Right cardiac atrium (tissue), 5 donors: ENCODE results near the gene CCSER1. TPM values are rescaled to one million over a fixed set of nuclear protein-coding genes. Genes with fewer than 3 reads are reported as not detected.

Experiments
- ATAC-seq, 2 donors: fragments of 200-7000 bp; cut with Tn5 transposase; one replicate each; pipeline versions ENCODE4 v1.8.0 to v1.9.1; 2020; ENCODE audit warnings: moderate library complexity in 2 of 2, mild to moderate bottlenecking in 1 of 2
- DNase-seq, 3 donors: peaks; one replicate each; pipeline ENCODE4 v3.0.0-alpha.2; 2020
- H3K27ac ChIP-seq: one replicate; pipeline ENCODE4 v1.5.1; 2013; ENCODE audit warnings: mild to moderate bottlenecking, low read length, control low read depth, moderate library complexity
- H3K27me3 ChIP-seq: one replicate; pipeline ENCODE4 v1.6.1; 2013; ENCODE audit not compliant: control insufficient read depth, insufficient read depth
- H3K4me1 ChIP-seq: one replicate; pipeline ENCODE4 v1.6.1; 2013; ENCODE audit warnings: low read length; ENCODE audit not compliant: control insufficient read depth, insufficient read depth
- H3K4me3 ChIP-seq: one replicate; pipeline ENCODE4 v1.5.1; 2013; ENCODE audit warnings: low read length, control low read depth
- H3K9me3 ChIP-seq: one replicate; pipeline ENCODE4 v1.6.1; 2013; ENCODE audit warnings: low read length; ENCODE audit not compliant: control insufficient read depth
- WGBS: extraction: QIAGEN DNeasy Blood & Tissue Kit; methylation state at CpG from one replicate; pipeline ENCODE4 v1.1.7; 2013; 5-methylcytosine and 5-hydroxymethylcytosine counted together
- intact Hi-C, 4 donors: fragments of 100-400 bp; cut with DNase I; formaldehyde crosslinking; loops; one replicate each; pipeline versions ENCODE4 v1.11.0 to v1.14.0; 2022 to 2023
- polyA plus RNA-seq: library from polyadenylated mRNA; stranded (reverse); fragments of 200-250 nt; gene quantifications from one replicate; pipeline ENCODE4 v1.2.3, GENCODE V29; 2013
- total RNA-seq, 4 donors: library from RNA; stranded (reverse); fragmentation: NEBNext Ultra II Directional; extraction: Animal tissue kit (Norgen Biotek cat#: 25700); gene quantifications; one replicate each; pipeline ENCODE4 v1.2.1, GENCODE V29; 2021
- donor health status: healthy with polysubstance abuse.
- donor health status: DM: no; HTN: yes; CAD: no.
- donor health status: DM: no; HTN: no; CAD: no.
- donor health status: DM: no; HTN: yes; CAD: no; lungs with severe emphysema.
- donor health status: DM: yes; HTN: yes; CAD: no.

The CCSER1 gene
- total and polyA plus RNA-seq, 5 donors = 2.7 to 12.9 (median 10.4) TPM

DNA sequence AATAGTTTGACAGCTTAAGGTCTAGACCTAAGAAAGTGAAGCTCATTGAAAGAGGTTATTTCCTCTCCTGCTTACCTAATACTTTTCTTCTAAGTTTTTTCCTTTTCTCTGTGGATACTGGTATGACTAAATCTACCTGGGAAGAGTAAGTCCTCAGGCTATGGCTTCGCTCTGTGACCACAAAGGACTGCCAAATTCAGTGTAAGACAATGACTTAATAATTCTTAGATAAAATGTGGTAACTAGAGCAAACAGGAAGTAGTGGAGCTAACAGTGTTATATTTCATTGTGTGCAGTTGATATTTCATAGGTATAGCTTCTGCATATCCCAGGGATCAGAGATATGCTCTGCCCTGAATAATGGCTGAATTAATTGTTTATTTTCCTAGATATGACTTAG, 418.9 kb downstream of the CCSER1 start:
- H3K27ac ChIP-seq = no peak overlapping the region
- no peaks in the 10 kb centered on the region for H3K4me1 ChIP-seq
- no peaks in the 10 kb centered on the region for H3K27me3 ChIP-seq
- ATAC-seq = no peak
- intact Hi-C loops = no loop called here
- H3K9me3 ChIP-seq = no peaks in the 10 kb centered on the region
- WGBS = 69% methylated on average over 1 of the region's 1 CpG
- H3K4me3 ChIP-seq = no peak overlapping the region
- DNase-seq = no peak

DNA sequence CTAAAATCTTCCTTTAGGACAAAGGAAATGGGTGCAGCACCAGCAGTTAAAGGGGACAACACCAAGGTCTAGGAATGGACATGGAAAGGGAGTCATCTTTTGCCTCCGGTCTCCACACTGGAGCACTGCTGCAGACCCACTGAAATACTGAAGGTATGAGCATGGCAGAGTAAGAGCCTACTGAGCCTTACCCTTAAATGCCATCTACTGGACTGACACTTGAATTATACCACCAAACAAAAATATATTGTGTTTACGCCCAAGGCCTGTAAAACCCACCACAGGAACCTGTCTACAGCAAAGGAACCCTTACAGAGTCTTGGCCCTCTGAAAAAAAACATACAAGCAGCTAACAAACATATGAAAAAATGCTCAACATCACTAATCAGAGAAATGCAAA, 443.4 kb downstream of the CCSER1 start:
- no peak for ATAC-seq
- Histone ChIP-seq H3K9me3 (no peaks in the 10 kb centered on the region), H3K4me3 (no peak overlapping the region), H3K27ac (no peak overlapping the region), H3K27me3 (no peaks in the 10 kb centered on the region), H3K4me1 (no peaks in the 10 kb centered on the region)
- 95% methylated on average over 2 of the region's 2 CpGs for WGBS
- DNase-seq = no peak
- intact Hi-C loops = no loop called here

DNA sequence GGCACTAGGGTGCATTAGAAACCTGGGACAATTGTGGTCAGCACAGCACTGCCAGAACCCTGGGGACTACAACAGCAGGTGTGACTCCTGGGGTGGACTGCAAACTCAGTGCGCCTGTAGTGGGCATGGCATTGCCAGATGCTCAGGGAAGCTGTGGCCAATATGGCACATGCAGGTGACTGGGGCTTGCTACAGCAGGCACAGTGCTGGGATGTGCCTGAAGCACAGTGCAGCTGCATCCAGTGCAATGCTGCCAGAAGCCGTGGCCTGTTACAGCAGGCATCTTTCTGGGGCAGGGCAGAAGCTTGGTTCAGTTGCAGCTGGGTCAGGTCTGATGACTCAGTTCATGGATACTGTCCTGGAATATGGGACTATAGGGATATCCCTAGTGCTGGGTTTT, 445.8 kb downstream of the CCSER1 start:
- no peak overlapping the region for H3K27ac ChIP-seq
- ATAC-seq = no peak
- 89% methylated on average over 2 of the region's 2 CpGs for WGBS
- H3K27me3 ChIP-seq = no peaks in the 10 kb centered on the region
- H3K9me3 ChIP-seq = no peaks in the 10 kb centered on the region
- no peak for DNase-seq
- no peak overlapping the region for H3K4me3 ChIP-seq
- H3K4me1 ChIP-seq = no peaks in the 10 kb centered on the region
- intact Hi-C loops = no loop called here

DNA sequence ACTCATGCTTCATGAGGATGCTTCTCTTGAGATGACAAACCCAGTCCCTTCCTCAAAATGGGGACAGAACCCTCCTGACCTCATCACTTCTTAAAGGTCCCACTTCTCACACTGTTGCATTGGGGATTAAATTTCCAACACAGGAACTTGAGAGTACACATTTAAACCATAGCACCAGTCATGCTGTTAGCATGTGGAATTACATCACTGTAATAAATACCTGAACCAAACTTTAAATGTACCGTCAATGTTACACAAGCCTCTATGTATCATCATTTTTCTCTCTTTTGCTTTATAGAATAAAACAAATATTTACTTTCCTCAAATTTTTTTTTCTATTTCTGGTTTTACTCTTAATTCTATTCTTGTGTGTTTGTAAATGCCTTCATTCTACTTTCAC, 448.2 kb downstream of the CCSER1 start:
- Histone ChIP-seq H3K4me1 (no peaks in the 10 kb centered on the region), H3K4me3 (no peak overlapping the region), H3K9me3 (no peaks in the 10 kb centered on the region), H3K27ac (no peak overlapping the region), H3K27me3 (no peaks in the 10 kb centered on the region)
- DNase-seq (no peak), ATAC-seq (no peak)
- 89% methylated on average over 1 of the region's 1 CpG for WGBS
- intact Hi-C loops = no loop called here

DNA sequence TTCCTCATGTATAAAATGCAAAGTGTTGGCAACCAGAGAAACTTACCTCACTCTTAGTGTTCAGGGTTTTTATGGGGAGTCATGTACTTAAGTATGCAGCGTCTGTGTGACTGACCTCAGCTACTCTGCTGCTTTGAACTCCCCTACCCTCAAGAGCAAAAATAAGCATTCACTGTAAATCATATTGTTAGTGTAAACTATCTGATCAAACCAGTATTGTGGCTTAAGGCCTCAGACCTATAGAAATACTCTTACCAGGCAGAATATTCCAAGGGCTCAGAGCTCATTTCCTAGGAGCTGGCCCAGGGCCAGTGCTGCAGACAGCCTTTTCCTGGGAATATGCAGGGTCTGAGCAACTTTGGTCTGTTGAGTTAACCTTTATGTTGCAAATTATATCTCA, 453.1 kb downstream of the CCSER1 start:
- ATAC-seq (no peak), DNase-seq (no peak)
- no peak overlapping the region for H3K27ac ChIP-seq
- H3K27me3 ChIP-seq = no peaks in the 10 kb centered on the region
- H3K4me3 ChIP-seq = no peak overlapping the region
- WGBS = 90% methylated on average over 1 of the region's 1 CpG
- no peaks in the 10 kb centered on the region for H3K4me1 ChIP-seq
- intact Hi-C loops = no loop called here
- H3K9me3 ChIP-seq = no peaks in the 10 kb centered on the region

DNA sequence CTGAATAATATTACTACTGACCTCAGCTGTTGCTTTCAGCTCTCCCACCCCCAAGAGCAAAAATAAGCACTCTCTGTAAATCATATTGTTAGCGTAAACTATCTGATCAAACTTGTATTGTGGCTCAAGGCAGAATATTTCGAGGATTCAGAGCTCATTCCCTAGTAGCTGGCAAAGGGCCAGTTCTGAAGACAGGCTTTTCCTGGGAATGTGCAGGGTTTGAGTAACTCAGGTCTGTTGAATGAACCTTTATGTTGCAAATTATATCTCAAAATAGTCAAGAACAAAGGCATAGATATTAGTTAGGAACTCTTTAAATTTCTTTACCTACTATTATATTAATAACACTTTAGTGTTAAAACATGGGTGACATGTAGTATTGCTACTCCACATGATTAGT, 454.9 kb downstream of the CCSER1 start:
- WGBS = 56% methylated on average over 2 of the region's 2 CpGs
- DNase-seq = no peak
- intact Hi-C loops = no loop called here
- Histone ChIP-seq H3K9me3 (no peaks in the 10 kb centered on the region), H3K4me3 (no peak overlapping the region), H3K27ac (no peak overlapping the region), H3K4me1 (no peaks in the 10 kb centered on the region), H3K27me3 (no peaks in the 10 kb centered on the region)
- no peak for ATAC-seq

DNA sequence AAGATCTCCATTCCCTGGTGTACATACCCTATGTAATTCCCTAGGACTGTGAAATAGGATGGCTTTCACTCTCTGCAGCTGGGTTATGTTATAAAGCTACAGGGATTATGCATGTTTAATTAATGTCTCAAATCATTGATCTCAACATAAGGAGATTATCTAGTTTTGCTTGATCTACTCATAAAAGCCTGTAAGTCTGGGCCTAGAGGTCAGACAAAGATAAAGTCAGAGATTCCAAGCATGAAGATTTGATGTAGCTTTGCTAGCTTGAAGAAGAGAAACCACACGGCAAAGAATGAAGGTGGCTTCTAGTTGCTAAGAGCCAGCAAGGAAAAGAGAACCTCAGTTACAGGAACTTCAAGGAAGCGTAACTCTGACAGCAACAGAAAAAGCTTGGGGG, 456.9 kb downstream of the CCSER1 start:
- H3K4me3 ChIP-seq = no peak overlapping the region
- no peaks in the 10 kb centered on the region for H3K9me3 ChIP-seq
- no peak overlapping the region for H3K27ac ChIP-seq
- no peaks in the 10 kb centered on the region for H3K27me3 ChIP-seq
- DNase-seq (no peak), ATAC-seq (no peak)
- 67% methylated on average over 2 of the region's 2 CpGs for WGBS
- H3K4me1 ChIP-seq = no peaks in the 10 kb centered on the region
- intact Hi-C loops = no loop called here

DNA sequence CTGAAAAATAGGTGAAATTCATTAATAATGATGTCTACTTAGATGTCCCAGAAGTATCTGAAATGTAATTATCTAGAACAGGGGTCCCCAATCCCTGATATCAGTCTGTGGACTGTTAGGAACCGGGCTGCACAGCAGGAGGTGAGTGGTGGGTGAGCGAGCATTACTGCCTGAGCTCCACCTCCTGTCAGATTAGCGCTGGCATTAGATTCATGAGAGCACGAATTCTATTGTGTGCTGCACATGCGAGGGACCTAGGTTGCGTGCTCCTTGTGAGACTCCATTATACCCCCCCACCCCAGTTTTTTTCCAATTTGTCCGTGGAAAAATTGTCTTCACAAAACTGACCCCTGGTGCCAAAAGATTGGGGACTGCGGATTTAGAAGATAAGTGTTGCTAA, 458.8 kb downstream of the CCSER1 start:
- DNase-seq (no peak), ATAC-seq (no peak)
- Histone ChIP-seq H3K4me3 (no peak overlapping the region), H3K27me3 (no peaks in the 10 kb centered on the region), H3K27ac (no peak overlapping the region), H3K4me1 (no peaks in the 10 kb centered on the region), H3K9me3 (no peaks in the 10 kb centered on the region)
- WGBS = 81% methylated on average over 8 of the region's 8 CpGs
- intact Hi-C loops = no loop called here

DNA sequence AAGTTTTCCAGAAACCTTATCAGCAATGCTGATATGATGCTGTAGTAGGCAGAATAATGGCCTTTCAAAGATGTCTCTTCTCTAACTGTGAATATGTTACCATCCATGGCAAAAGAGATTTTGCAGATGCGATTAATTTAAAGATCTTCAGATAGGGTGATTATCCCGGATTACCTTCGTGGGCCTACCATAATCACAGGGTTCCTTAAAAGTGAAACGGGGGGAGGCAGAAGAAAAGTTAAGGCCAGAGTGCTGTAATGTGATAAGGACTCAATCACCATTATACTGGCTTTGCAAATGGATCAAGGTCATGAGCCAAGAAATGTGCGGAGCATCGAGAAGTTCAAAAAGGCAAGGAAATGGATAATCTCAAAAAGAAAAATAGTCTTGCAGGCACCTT, 459.6 kb downstream of the CCSER1 start:
- no peaks in the 10 kb centered on the region for H3K9me3 ChIP-seq
- no peak overlapping the region for H3K27ac ChIP-seq
- 89% methylated on average over 6 of the region's 6 CpGs for WGBS
- H3K4me1 ChIP-seq = no peaks in the 10 kb centered on the region
- ATAC-seq (no peak), DNase-seq (no peak)
- no peaks in the 10 kb centered on the region for H3K27me3 ChIP-seq
- no peak overlapping the region for H3K4me3 ChIP-seq
- intact Hi-C loops = no loop called here

DNA sequence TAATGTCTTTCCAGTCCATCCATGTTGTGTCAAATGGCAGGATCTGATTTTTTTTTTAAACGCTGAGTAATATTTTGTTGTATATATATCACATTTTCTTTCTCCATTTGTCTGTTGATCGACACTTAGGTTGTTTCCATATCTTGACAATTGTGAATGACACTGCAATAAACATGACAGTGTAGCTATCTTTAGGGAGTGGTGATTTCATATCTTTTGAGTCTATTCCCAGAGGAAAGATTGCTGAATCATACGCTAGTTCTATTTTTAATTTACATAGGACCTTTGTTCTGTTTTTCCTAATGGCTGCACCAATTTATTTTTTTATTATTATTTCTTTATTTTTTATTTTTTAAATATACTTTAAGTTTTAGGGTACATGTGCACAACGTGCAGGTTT, 470.7 kb downstream of the CCSER1 start:
- WGBS = 60% methylated on average over 4 of the region's 4 CpGs
- H3K4me3 ChIP-seq = no peak overlapping the region
- no peak overlapping the region for H3K27ac ChIP-seq
- ATAC-seq (peak in 1 of 2 donors; percentile 59), DNase-seq (no peak)
- H3K27me3 ChIP-seq = no peaks in the 10 kb centered on the region
- H3K9me3 ChIP-seq = no peaks in the 10 kb centered on the region
- H3K4me1 ChIP-seq = peaks cover 3% of the 10 kb centered on the region
- intact Hi-C loops = no loop called here

DNA sequence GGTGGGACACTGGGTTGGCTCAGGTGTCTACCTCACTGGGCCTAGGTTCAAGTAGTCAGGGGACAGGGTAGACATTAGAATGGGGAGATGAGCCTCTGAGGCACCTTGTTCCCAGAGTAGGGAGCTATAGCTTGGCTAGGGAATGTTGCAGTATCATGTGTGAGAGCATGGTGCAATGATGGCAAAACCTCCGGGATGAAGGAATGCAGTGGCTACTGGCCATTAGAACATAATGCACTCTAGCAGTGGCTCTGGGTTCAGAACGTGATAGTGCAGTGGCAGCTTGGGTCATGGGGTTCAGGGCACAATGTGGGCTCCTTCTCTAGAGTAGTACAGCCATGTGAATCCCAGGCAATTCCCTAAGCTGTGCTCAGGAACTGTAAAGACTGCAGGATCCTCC, 471.5 kb downstream of the CCSER1 start:
- WGBS = 69% methylated on average over 2 of the region's 2 CpGs
- Histone ChIP-seq H3K27me3 (no peaks in the 10 kb centered on the region), H3K27ac (no peak overlapping the region), H3K9me3 (no peaks in the 10 kb centered on the region), H3K4me1 (peaks cover 3% of the 10 kb centered on the region), H3K4me3 (no peak overlapping the region)
- intact Hi-C loops = no loop called here
- DNase-seq (no peak), ATAC-seq (peak in 1 of 2 donors; percentile 33)

DNA sequence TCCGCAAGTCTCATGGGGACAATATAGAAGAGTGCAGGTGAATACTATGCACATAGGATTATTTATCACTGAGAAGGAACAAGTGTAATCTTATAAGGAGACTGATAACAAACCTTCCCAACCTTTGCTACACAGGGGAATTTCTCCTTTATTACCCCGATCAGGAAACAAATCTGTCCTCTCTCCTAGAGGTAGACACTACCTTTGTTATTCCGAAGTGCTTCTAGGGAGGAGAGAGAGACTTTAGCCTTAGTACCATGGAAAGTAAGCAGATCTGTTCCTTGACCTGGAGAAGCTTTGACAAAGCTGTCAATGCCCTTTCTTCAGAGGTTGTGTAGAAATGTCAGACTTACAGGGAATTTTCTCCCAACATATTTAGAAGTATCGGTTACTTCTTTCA, 475.5 kb downstream of the CCSER1 start:
- H3K4me3 ChIP-seq = no peak overlapping the region
- ATAC-seq (no peak), DNase-seq (no peak)
- peaks cover 3% of the 10 kb centered on the region for H3K4me1 ChIP-seq
- no peaks in the 10 kb centered on the region for H3K27me3 ChIP-seq
- intact Hi-C loops = no loop called here
- no peaks in the 10 kb centered on the region for H3K9me3 ChIP-seq
- WGBS = 88% methylated on average over 4 of the region's 4 CpGs
- H3K27ac ChIP-seq = no peak overlapping the region
